Measurements from ENCODE around the gene SLIT1.

DNA sequence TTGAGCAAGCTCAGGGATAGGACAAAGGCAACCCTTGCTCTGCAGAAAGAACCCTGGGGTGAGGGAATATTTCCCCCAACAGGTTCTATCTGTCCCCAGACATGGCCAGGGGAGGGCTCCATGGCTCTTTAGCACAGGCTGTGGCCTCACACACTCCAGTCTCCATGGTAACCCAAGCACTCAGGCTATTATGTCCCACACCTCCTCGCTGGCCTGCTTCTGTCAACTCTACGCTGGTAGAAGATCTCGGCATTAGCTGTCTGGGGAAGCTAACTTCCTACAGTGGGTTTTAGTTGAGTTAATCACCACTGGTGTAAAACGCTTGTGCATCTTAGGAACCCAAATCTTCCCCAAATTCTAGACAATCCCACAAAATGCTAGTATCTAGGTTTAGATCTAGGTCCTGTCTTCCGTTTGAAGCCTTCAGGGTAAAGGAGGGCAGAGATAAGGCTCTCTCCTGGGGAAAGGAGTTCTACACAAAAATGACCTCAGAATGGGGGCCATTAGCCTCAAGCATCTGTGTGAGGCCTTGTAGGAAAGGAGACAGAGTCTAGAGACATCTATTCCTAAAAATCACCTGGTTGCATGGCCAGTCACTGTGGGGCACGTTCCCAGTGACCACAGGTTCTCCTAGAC is 36.7 kb upstream of the SLIT1 start:
- TF ChIP-seq FOXM1 (IDR thresholded peaks at IDR 0.05; ENCODE audit: borderline replicate concordance), result no peak
- no peak for TF ChIP-seq SP1 (IDR thresholded peaks at IDR 0.05)
